GM18909 (cell line): Measurements from ENCODE around the gene ESRRG.

Source experiments
- ATAC-seq: cut with Tn5 transposase; IDR thresholded peaks from one replicate; pipeline ENCODE4 v1.9.1; 2021; ENCODE audit warnings: mild to moderate bottlenecking; ENCODE audit not compliant: unreplicated experiment, poor library complexity

Gene ESRRG

GRCh38 chr1:216641669-216642460 lies 81.4 kb downstream of the ESRRG start:
- ATAC-seq, result no peak

GRCh38 chr1:216640100-216640499 lies 83.1 kb downstream of the ESRRG start:
- no peak for ATAC-seq

GRCh38 chr1:216632980-216633379 lies 90.2 kb downstream of the ESRRG start:
- ATAC-seq, result no peak

- no peak for ATAC-seq
Observed at GRCh38 chr1:216630532-216630931, 92.7 kb downstream of the ESRRG start.

- no peak for ATAC-seq
Observed at GRCh38 chr1:216627252-216627651, 96.0 kb downstream of the ESRRG start.

GRCh38 chr1:216626394-216627067 lies 96.7 kb downstream of the ESRRG start:
- ATAC-seq, result no peak

GRCh38 chr1:216621536-216621935 lies 101.7 kb downstream of the ESRRG start:
- ATAC-seq, result no peak

GRCh38 chr1:216617081-216617875 lies 106.0 kb downstream of the ESRRG start:
- no peak for ATAC-seq

- no peak for ATAC-seq
Observed at GRCh38 chr1:216616425-216616824, 106.8 kb downstream of the ESRRG start.

GRCh38 chr1:216614011-216614934 lies 109.0 kb downstream of the ESRRG start:
- ATAC-seq, result no peak

- ATAC-seq, result no peak
Observed at GRCh38 chr1:216612291-216612690, 110.9 kb downstream of the ESRRG start.

GRCh38 chr1:216607067-216607697 lies 116.0 kb downstream of the ESRRG start:
- no peak for ATAC-seq

GRCh38 chr1:216606047-216606637 lies 117.1 kb downstream of the ESRRG start:
- ATAC-seq, result no peak

GRCh38 chr1:216604771-216605170 lies 118.5 kb downstream of the ESRRG start:
- no peak for ATAC-seq

- peak; percentile 90 for ATAC-seq
Observed at GRCh38 chr1:216600730-216601609, 122.3 kb downstream of the ESRRG start.

- no peak for ATAC-seq
Observed at GRCh38 chr1:216599851-216600250, 123.4 kb downstream of the ESRRG start.

GRCh38 chr1:216598448-216598847 lies 124.8 kb downstream of the ESRRG start:
- no peak for ATAC-seq

GRCh38 chr1:216596281-216596862 lies 126.9 kb downstream of the ESRRG start:
- no peak for ATAC-seq
